ENCODE measurements around the gene LRIG1. TPM values are rescaled to one million over a fixed set of nuclear protein-coding genes. Genes with fewer than 3 reads are reported as not detected.

Gene LRIG1
- total and polyA plus RNA-seq, 2 donors from 2014 or later, result 8.2 to 20.6 TPM

- H3K27ac ChIP-seq (ENCODE audit: low read depth in 2 of 2, low read length in 2 of 2), result no peak overlapping the region
- no peak overlapping the region for H3K4me3 ChIP-seq (ENCODE audit: low read length in 3 of 3)
- TF ChIP-seq CTCF (IDR thresholded peaks at IDR 0.05; ENCODE audit: borderline replicate concordance, extremely low read depth, insufficient read depth), result no peak
- no peak overlapping the region for H3K9ac ChIP-seq (ENCODE audit: low read length in 3 of 3)
- FAIRE-seq (no peak), DNase-seq (peak in 1 of 5 donors; percentile 8)
- intact Hi-C loops (cut with DNase I), result no loop called here
- peaks cover 0 to 4% (median 0%) of the 10 kb centered on the region in 3 donors for H3K4me1 ChIP-seq (ENCODE audit: control insufficient read depth in 2 of 3, insufficient read depth in 2 of 3, low read depth in 1 of 3, low read length in 3 of 3)
- H3K9me3 ChIP-seq (ENCODE audit: control insufficient read depth in 2 of 3, insufficient read depth in 1 of 3, low read length in 3 of 3), result no peaks in the 10 kb centered on the region
- H3K36me3 ChIP-seq (ENCODE audit: control insufficient read depth in 2 of 3, insufficient read depth in 3 of 3, low read length in 3 of 3), result peaks cover 2 to 20% (median 15%) of the 10 kb centered on the region in 3 donors
- H3K27me3 ChIP-seq (ENCODE audit: control insufficient read depth, insufficient read depth, low read length), result no peaks in the 10 kb centered on the region
These were observed 104.6 kb downstream of the LRIG1 start for GRCh38 chr3:66396161-66396760.

- peaks cover 2 to 20% (median 15%) of the 10 kb centered on the region in 3 donors for H3K36me3 ChIP-seq (ENCODE audit: control insufficient read depth in 2 of 3, insufficient read depth in 3 of 3, low read length in 3 of 3)
- FAIRE-seq (no peak), DNase-seq (peak in 1 of 5 donors; percentile 14)
- no peak overlapping the region for H3K9ac ChIP-seq (ENCODE audit: low read length in 3 of 3)
- no peaks in the 10 kb centered on the region for H3K9me3 ChIP-seq (ENCODE audit: control insufficient read depth in 2 of 3, insufficient read depth in 1 of 3, low read length in 3 of 3)
- TF ChIP-seq CTCF (IDR thresholded peaks at IDR 0.05; ENCODE audit: borderline replicate concordance, extremely low read depth, insufficient read depth), result no peak
- intact Hi-C loops (cut with DNase I), result no loop called here
- no peak overlapping the region for H3K27ac ChIP-seq (ENCODE audit: low read depth in 2 of 2, low read length in 2 of 2)
- no peaks in the 10 kb centered on the region for H3K27me3 ChIP-seq (ENCODE audit: control insufficient read depth, insufficient read depth, low read length)
- peaks cover 0 to 4% (median 0%) of the 10 kb centered on the region in 3 donors for H3K4me1 ChIP-seq (ENCODE audit: control insufficient read depth in 2 of 3, insufficient read depth in 2 of 3, low read depth in 1 of 3, low read length in 3 of 3)
- no peak overlapping the region for H3K4me3 ChIP-seq (ENCODE audit: low read length in 3 of 3)
These were observed 105.2 kb downstream of the LRIG1 start for GRCh38 chr3:66395635-66396034.

- no peak for TF ChIP-seq CTCF (IDR thresholded peaks at IDR 0.05; ENCODE audit: borderline replicate concordance, extremely low read depth, insufficient read depth)
- Histone ChIP-seq H3K4me1 (ENCODE audit: control insufficient read depth in 2 of 3, insufficient read depth in 2 of 3, low read depth in 1 of 3, low read length in 3 of 3) (peaks cover 0 to 4% (median 0%) of the 10 kb centered on the region in 3 donors), H3K9me3 (ENCODE audit: control insufficient read depth in 2 of 3, insufficient read depth in 1 of 3, low read length in 3 of 3) (no peaks in the 10 kb centered on the region), H3K9ac (ENCODE audit: low read length in 3 of 3) (no peak overlapping the region), H3K27ac (ENCODE audit: low read depth in 2 of 2, low read length in 2 of 2) (no peak overlapping the region), H3K27me3 (ENCODE audit: control insufficient read depth, insufficient read depth, low read length) (no peaks in the 10 kb centered on the region), H3K4me3 (ENCODE audit: low read length in 3 of 3) (no peak overlapping the region), H3K36me3 (ENCODE audit: control insufficient read depth in 2 of 3, insufficient read depth in 3 of 3, low read length in 3 of 3) (peaks cover 2 to 20% (median 15%) of the 10 kb centered on the region in 3 donors)
- intact Hi-C loops (cut with DNase I), result no loop called here
- no peak for DNase-seq
- FAIRE-seq, result no peak
These were observed 106.0 kb downstream of the LRIG1 start for GRCh38 chr3:66394753-66395249.
